Tibial nerve (tissue), 4 donors: Measurements from ENCODE around the gene NQO2. TPM values are rescaled to one million over a fixed set of nuclear protein-coding genes. Genes with fewer than 3 reads are reported as not detected.

Experiments used
- DNase-seq, 2 donors: peaks; one replicate each; pipeline ENCODE4 v3.0.0-alpha.2; 2019; ENCODE audit warnings: low spot score in 2 of 2
- H3K27ac ChIP-seq, 4 donors: fragments of 200-600 bp; sonication (generic) in 3 of 4; one replicate each; pipeline ENCODE4 v1.5.1; 2017 to 2019; ENCODE audit warnings: mild to moderate bottlenecking in 1 of 4
- H3K27me3 ChIP-seq, 2 donors: fragments of 200-600 bp; sonication (generic) in 1 of 2; one replicate each; pipeline versions ENCODE4 v1.5.1 to v1.6.0; 2017 to 2019
- H3K36me3 ChIP-seq, 3 donors: fragments of 200-600 bp; sonication (generic); one replicate each; pipeline ENCODE4 v1.5.1; 2018 to 2019
- H3K4me1 ChIP-seq, 4 donors: fragments of 200-600 bp; sonication (generic) in 3 of 4; one replicate each; pipeline ENCODE4 v1.5.1; 2017 to 2019
- H3K4me3 ChIP-seq, 4 donors: fragments of 200-600 bp; sonication (generic) in 3 of 4; one replicate each; pipeline ENCODE4 v1.5.1; 2017 to 2019; ENCODE audit warnings: mild to moderate bottlenecking in 1 of 4, moderate library complexity in 1 of 4
- H3K9me3 ChIP-seq, 4 donors: fragments of 200-600 bp; sonication (generic) in 3 of 4; one replicate each; pipeline ENCODE4 v1.5.1; 2017 to 2019
- EP300 ChIP-seq, 2 donors: sonication (generic); formaldehyde crosslinking; IDR thresholded peaks; one replicate each; pipeline ENCODE4 v1.6.1; 2017; ENCODE audit warnings: antibody characterized with exemption in 2 of 2, mild to moderate bottlenecking in 1 of 2
- POLR2A ChIP-seq, 2 donors: fragments of 450-650 bp; IDR thresholded peaks; one replicate each; pipeline ENCODE4 v1.6.1; 2017; ENCODE audit warnings: antibody characterized with exemption in 2 of 2, mild to moderate bottlenecking in 2 of 2, moderate library complexity in 2 of 2
- WGBS, 2 donors: methylation state at CpG; one replicate each; pipeline ENCODE4 v1.1.5; 2018; 5-methylcytosine and 5-hydroxymethylcytosine counted together
- total RNA-seq, 4 donors: library from RNA; depleted of rRNA; stranded (reverse); fragments of >200 nt; gene quantifications; one replicate each; pipeline ENCODE4 v1.1.0, GENCODE V29; 2016
- TF ChIP-seq, protein P1 (sequence below), 5 experiments: fragments of 200-600 bp in 3 of 5; fragments of 450-650 bp in 2 of 5; sonication (generic) in 3 of 5; IDR thresholded peaks; one replicate each; pipeline ENCODE4 v1.5.1; 2016 to 2019; ENCODE audit warnings: antibody characterized with exemption in 5 of 5, mild to moderate bottlenecking in 3 of 5, moderate library complexity in 2 of 5

Gene NQO2
- total RNA-seq, 4 donors from 2014 or later: 18.8 to 33.6 (median 25.8) TPM

DNA sequence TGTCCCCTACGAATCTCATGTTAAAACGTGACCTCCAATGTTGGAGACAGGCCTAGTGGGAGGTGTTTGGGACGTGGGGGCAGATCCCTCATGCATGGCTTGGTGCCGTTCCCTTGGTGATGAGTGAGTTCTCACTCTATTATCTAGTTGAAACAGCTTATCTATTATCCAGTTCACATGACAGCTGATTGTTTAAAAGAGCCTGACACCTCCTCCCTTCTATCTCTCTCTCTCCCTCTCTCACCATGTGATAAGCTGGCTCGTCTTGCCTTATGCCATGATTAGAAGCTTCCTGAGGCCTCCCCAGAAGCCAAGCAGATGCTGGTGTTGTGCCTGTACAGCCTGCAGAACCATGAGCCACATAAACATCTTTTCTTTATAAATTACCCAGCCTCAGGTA is 35.7 kb downstream of the NQO2 start:
- H3K27me3 ChIP-seq: no peaks in the 10 kb centered on the region
- WGBS, 2 donors: 77 to 89% methylated on average over 5 of the region's 5 CpGs
- H3K4me1 ChIP-seq: peaks cover 0 to 4% (median 0%) of the 10 kb centered on the region in 4 donors

DNA sequence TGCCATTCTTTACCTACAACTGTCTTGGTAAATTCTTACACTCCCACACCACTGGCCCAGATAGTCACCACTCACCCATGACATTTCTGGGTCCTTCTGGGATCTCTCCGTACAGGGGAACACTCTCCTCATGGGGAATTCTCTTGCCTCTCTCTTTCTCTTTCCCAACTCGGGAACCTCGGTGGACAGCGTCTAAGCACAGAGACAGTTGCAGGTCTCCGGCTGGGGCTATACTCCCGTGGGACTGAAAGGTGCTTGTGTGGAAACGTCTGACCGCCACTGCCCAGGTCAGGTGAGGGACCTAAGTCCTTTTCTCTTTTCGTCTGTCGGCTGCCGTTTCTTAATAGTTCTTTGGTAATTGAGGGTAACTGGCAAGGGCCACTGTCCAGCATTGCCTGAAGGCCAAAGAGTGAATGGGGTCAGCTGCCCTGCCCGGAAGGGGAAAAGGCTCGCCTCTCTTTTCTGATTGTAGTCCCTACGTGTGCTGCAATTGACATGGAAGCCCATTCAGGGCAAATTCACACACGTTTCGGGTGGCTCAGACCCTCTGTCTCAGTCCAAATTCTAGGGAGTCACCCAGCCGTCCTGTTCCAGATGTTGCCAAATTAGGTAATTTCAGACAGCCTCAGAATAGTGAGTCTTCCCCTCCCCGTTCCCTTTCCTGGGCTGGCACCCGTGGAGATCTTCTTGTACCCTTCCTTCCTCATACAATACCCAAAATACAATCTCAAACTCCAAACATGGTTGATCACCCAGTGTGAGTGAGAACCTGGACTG is 37.4 kb downstream of the NQO2 start:
- H3K27ac ChIP-seq: no peak overlapping the region
- H3K36me3 ChIP-seq: no peaks in the 10 kb centered on the region
- WGBS, 2 donors: 62 to 65% methylated on average over 19 of the region's 19 CpGs
- TF ChIP-seq POLR2A (IDR thresholded peaks at IDR 0.05) (no peak), EP300 (IDR thresholded peaks at IDR 0.05) (no peak)
- TF ChIP-seq, protein P1, sequence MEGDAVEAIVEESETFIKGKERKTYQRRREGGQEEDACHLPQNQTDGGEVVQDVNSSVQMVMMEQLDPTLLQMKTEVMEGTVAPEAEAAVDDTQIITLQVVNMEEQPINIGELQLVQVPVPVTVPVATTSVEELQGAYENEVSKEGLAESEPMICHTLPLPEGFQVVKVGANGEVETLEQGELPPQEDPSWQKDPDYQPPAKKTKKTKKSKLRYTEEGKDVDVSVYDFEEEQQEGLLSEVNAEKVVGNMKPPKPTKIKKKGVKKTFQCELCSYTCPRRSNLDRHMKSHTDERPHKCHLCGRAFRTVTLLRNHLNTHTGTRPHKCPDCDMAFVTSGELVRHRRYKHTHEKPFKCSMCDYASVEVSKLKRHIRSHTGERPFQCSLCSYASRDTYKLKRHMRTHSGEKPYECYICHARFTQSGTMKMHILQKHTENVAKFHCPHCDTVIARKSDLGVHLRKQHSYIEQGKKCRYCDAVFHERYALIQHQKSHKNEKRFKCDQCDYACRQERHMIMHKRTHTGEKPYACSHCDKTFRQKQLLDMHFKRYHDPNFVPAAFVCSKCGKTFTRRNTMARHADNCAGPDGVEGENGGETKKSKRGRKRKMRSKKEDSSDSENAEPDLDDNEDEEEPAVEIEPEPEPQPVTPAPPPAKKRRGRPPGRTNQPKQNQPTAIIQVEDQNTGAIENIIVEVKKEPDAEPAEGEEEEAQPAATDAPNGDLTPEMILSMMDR (IDR thresholded peaks at IDR 0.05): no peak
- peaks cover 0 to 4% (median 0%) of the 10 kb centered on the region in 4 donors for H3K4me1 ChIP-seq
- no peak overlapping the region for H3K4me3 ChIP-seq
- no peaks in the 10 kb centered on the region for H3K9me3 ChIP-seq
- H3K27me3 ChIP-seq: no peaks in the 10 kb centered on the region
- no peak for DNase-seq

More for the DNA sequence above, 35.7 kb downstream of the NQO2 start:
- Histone ChIP-seq H3K4me3 (no peak overlapping the region), H3K36me3 (no peaks in the 10 kb centered on the region), H3K27ac (no peak overlapping the region), H3K9me3 (no peaks in the 10 kb centered on the region)
- no peak for DNase-seq
- TF ChIP-seq POLR2A (IDR thresholded peaks at IDR 0.05): no peak

DNA sequence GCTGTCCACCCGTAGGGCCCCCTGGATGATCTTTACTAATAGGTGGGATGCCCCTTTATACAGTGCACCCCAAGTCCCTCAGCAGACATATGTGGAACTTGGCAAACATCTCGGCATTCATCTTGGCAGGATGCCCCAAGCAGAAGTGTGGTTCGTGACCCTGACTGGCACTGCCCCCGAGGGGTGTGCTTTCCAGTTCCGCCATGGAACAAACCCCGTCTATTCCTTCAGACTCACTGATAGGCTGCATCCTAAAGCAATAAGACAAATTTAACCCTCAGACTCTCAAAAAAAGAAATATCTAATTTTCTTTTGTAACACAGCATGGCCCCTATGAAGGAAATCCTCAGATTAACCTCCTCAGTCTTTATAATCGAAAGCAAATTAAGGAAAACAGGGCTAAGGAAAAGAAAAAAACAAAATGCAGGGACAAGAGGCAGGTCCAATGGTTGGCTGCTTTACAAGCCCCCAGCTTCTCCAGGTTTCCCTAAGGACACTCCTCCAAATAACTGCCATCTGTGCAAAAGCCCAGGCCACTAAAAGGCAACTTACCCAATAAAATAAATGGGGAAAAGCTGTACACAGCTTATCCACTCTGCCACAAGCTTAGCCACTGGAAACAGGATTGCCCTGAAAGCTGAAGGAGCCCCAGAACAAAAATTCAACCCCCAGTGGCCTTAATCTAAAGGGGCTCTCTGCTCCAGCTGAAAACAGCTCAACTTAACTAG is 38.1 kb downstream of the NQO2 start:
- no peak overlapping the region for H3K4me3 ChIP-seq
- peak overlapping the region in 1 of 4 donors; percentile 45 for H3K27ac ChIP-seq
- DNase-seq: no peak
- H3K36me3 ChIP-seq: no peaks in the 10 kb centered on the region
- peaks cover 0 to 4% (median 0%) of the 10 kb centered on the region in 4 donors for H3K4me1 ChIP-seq
- no peaks in the 10 kb centered on the region for H3K9me3 ChIP-seq
- no peaks in the 10 kb centered on the region for H3K27me3 ChIP-seq
- WGBS, 2 donors: 27 to 40% methylated on average over 7 of the region's 7 CpGs
- TF ChIP-seq, protein P1 (IDR thresholded peaks at IDR 0.05): no peak
- TF ChIP-seq POLR2A (IDR thresholded peaks at IDR 0.05): no peak
- TF ChIP-seq EP300 (IDR thresholded peaks at IDR 0.05): no peak

DNA sequence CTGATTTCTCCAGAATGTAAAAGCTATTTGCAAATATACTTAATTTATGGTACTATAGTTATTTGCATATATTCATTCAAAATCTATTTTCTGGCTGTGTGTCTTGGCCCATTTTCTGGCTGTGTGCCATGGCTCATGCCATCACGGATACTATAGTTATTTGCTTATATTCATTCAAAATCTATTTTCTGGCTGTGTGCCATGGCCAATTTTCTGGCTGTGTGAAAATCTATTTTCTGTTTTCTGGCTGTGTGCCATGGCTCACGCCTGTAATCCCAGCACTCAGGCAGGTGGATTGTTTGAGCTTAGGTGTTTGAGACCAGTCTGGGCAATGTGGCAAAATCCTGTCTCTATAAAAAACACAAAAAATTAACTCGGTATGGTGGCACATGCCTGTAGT is 39.7 kb downstream of the NQO2 start:
- TF ChIP-seq POLR2A (IDR thresholded peaks at IDR 0.05) (no peak), EP300 (IDR thresholded peaks at IDR 0.05) (no peak)
- TF ChIP-seq, protein P1 (IDR thresholded peaks at IDR 0.05): no peak
- H3K36me3 ChIP-seq: no peaks in the 10 kb centered on the region
- no peak for DNase-seq
- no peak overlapping the region for H3K27ac ChIP-seq
- H3K9me3 ChIP-seq: no peaks in the 10 kb centered on the region
- no peak overlapping the region for H3K4me3 ChIP-seq
- H3K27me3 ChIP-seq: no peaks in the 10 kb centered on the region
- H3K4me1 ChIP-seq: peaks cover 0 to 4% (median 0%) of the 10 kb centered on the region in 4 donors
- WGBS, 2 donors: 44 to 47% methylated on average over 3 of the region's 3 CpGs

DNA sequence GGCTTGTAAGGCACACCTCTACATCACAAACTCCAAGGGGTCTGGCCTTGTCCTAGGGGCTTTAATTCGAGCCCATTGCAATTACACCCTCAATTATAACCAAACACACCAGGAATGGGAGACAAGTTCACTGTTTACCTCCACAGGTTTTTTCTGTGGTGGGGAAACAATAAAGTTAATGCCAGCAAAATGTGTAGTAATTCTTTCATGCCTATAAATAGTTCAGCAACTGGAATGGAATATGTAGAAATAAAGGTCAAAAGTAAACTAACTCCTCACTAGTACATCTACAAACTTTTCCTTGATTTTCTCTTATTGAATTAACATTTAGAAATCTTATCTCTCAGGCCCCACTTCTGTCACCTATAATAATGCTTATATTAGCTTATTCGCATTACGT is 41.5 kb downstream of the NQO2 start:
- Histone ChIP-seq H3K27me3 (no peaks in the 10 kb centered on the region), H3K4me3 (no peak overlapping the region), H3K36me3 (no peaks in the 10 kb centered on the region), H3K4me1 (peaks cover 0 to 4% (median 0%) of the 10 kb centered on the region in 4 donors), H3K9me3 (no peaks in the 10 kb centered on the region), H3K27ac (no peak overlapping the region)
- 89 to 94% methylated on average over 3 of the region's 3 CpGs for WGBS, 2 donors
- DNase-seq: no peak
- TF ChIP-seq POLR2A (IDR thresholded peaks at IDR 0.05): no peak
- TF ChIP-seq, protein P1 (IDR thresholded peaks at IDR 0.05): no peak
- TF ChIP-seq EP300 (IDR thresholded peaks at IDR 0.05): no peak
